Ishikawa (cell line): Measurements from ENCODE around the gene MYO15A.

Experiments used
- CEBPB ChIP-seq: IDR thresholded peaks from 2 replicates; pipeline ENCODE4 v1.6.1; 2012
- EP300 ChIP-seq: IDR thresholded peaks from 2 replicates; pipeline ENCODE4 v1.6.1; 2012; ENCODE audit warnings: borderline replicate concordance
- FOXM1 ChIP-seq: IDR thresholded peaks from 2 replicates; pipeline ENCODE4 v1.6.1; 2012; ENCODE audit warnings: low read depth, borderline replicate concordance
- NFIC ChIP-seq: IDR thresholded peaks from 2 replicates; pipeline ENCODE4 v1.6.1; 2012
- RAD21 ChIP-seq: IDR thresholded peaks from 2 replicates; pipeline ENCODE4 v1.6.1; 2012; ENCODE audit warnings: low read depth
- TAF1 ChIP-seq: IDR thresholded peaks from 2 replicates; pipeline ENCODE4 v1.6.1; 2012; ENCODE audit warnings: low read depth, mild to moderate bottlenecking
- TCF12 ChIP-seq: IDR thresholded peaks from 2 replicates; pipeline ENCODE4 v1.6.1; 2012; ENCODE audit warnings: low read depth
- TEAD4 ChIP-seq: IDR thresholded peaks from 2 replicates; pipeline ENCODE4 v1.6.1; 2012
- YY1 ChIP-seq: IDR thresholded peaks from 2 replicates; pipeline ENCODE4 v1.6.1; 2012; ENCODE audit warnings: low read depth
- ZBTB7A ChIP-seq: IDR thresholded peaks from 2 replicates; pipeline ENCODE4 v1.6.1; 2012; ENCODE audit warnings: low read depth
- TF ChIP-seq, protein P1 (sequence below): IDR thresholded peaks from 2 replicates; pipeline ENCODE4 v1.6.1; 2012; ENCODE audit warnings: low read depth, mild to moderate bottlenecking
- TF ChIP-seq, protein P2 (sequence below): IDR thresholded peaks from 2 replicates; pipeline ENCODE4 v1.6.1; 2012

DNA sequence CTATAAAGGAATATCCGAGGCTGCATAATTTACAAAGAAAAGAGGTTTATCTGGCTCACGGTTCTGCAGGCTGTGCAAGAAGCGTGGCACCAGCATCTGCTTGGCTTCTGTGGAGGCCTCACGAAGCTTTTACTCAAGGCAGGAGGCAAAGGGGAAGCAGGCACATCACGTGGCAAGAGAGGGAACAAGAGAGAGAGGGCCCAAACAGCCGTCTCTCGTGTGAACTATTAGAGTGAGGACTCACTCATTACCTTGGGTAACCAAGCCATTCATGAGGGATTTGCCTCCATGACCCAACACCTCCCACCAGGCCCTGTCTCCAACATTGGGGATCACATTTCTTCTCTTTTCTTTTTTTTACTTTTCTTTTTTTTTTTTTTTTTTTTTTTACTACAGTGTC lies 67.6 kb downstream of the MYO15A start:
- no peak for TF ChIP-seq TAF1
- no peak for TF ChIP-seq YY1
- TF ChIP-seq TEAD4, result no peak
- TF ChIP-seq FOXM1, result no peak
- no peak for TF ChIP-seq RAD21
- TF ChIP-seq, protein P1, sequence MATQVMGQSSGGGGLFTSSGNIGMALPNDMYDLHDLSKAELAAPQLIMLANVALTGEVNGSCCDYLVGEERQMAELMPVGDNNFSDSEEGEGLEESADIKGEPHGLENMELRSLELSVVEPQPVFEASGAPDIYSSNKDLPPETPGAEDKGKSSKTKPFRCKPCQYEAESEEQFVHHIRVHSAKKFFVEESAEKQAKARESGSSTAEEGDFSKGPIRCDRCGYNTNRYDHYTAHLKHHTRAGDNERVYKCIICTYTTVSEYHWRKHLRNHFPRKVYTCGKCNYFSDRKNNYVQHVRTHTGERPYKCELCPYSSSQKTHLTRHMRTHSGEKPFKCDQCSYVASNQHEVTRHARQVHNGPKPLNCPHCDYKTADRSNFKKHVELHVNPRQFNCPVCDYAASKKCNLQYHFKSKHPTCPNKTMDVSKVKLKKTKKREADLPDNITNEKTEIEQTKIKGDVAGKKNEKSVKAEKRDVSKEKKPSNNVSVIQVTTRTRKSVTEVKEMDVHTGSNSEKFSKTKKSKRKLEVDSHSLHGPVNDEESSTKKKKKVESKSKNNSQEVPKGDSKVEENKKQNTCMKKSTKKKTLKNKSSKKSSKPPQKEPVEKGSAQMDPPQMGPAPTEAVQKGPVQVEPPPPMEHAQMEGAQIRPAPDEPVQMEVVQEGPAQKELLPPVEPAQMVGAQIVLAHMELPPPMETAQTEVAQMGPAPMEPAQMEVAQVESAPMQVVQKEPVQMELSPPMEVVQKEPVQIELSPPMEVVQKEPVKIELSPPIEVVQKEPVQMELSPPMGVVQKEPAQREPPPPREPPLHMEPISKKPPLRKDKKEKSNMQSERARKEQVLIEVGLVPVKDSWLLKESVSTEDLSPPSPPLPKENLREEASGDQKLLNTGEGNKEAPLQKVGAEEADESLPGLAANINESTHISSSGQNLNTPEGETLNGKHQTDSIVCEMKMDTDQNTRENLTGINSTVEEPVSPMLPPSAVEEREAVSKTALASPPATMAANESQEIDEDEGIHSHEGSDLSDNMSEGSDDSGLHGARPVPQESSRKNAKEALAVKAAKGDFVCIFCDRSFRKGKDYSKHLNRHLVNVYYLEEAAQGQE, result no peak
- no peak for TF ChIP-seq CEBPB
- TF ChIP-seq, protein P2, sequence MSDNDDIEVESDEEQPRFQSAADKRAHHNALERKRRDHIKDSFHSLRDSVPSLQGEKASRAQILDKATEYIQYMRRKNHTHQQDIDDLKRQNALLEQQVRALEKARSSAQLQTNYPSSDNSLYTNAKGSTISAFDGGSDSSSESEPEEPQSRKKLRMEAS, result no peak
- TF ChIP-seq EP300, result no peak
- TF ChIP-seq NFIC, result no peak
- TF ChIP-seq TCF12, result no peak
- TF ChIP-seq ZBTB7A, result no peak
